SKM-1 (cell line): ENCODE data around the gene PYCARD.
"Not testable (repeated sequence)": the region's sequence is repeated elsewhere in the genome, so short reads cannot be mapped to it uniquely, and the experiment has no call there.

Experiments used
- DNase-seq: peaks from one replicate; lab custom pipeline; 2025; ENCODE audit not compliant: unreplicated experiment; lab: John Stamatoyannopoulos, UW

The PYCARD gene

GRCh38 chr16:31202414-31203375 lies at the start of gene PYCARD:
Gene PYCARD, minus strand, starts transcription at chr16:31202760. Its CDS starts 70 bp downstream, at chr16:31202690.
- peak; percentile 36 for DNase-seq

- no peak for DNase-seq
These were observed 48.9 kb upstream of the PYCARD start for GRCh38 chr16:31251435-31251834.

- DNase-seq = no peak
These were observed 48.3 kb upstream of the PYCARD start for GRCh38 chr16:31250782-31251384.

GRCh38 chr16:31248344-31248743 lies 45.8 kb upstream of the PYCARD start:
- no peak for DNase-seq

- DNase-seq = no peak
These were observed 43.7 kb upstream of the PYCARD start for GRCh38 chr16:31246296-31246695.

GRCh38 chr16:31245598-31245997 lies 43.0 kb upstream of the PYCARD start:
- not testable (repeated sequence) for DNase-seq

GRCh38 chr16:31243734-31244670 lies 41.4 kb upstream of the PYCARD start:
- DNase-seq = peak; percentile 90

- DNase-seq = no peak
These were observed 39.6 kb upstream of the PYCARD start for GRCh38 chr16:31242206-31242605.

- DNase-seq = no peak
These were observed 35.5 kb upstream of the PYCARD start for GRCh38 chr16:31238041-31238440.

GRCh38 chr16:31229501-31229900 lies 26.9 kb upstream of the PYCARD start:
- DNase-seq = no peak

- no peak for DNase-seq
These were observed 25.6 kb upstream of the PYCARD start for GRCh38 chr16:31228206-31228605.

GRCh38 chr16:31225193-31225592 lies 22.6 kb upstream of the PYCARD start:
- DNase-seq = no peak

GRCh38 chr16:31224092-31224955 lies 21.8 kb upstream of the PYCARD start:
- no peak for DNase-seq

- no peak for DNase-seq
These were observed 20.5 kb upstream of the PYCARD start for GRCh38 chr16:31223044-31223443.

- DNase-seq = no peak
These were observed 19.0 kb upstream of the PYCARD start for GRCh38 chr16:31221357-31222160.

- DNase-seq = no peak
These were observed 16.7 kb upstream of the PYCARD start for GRCh38 chr16:31219154-31219741.

GRCh38 chr16:31217136-31217530 lies 14.6 kb upstream of the PYCARD start:
- DNase-seq = no peak

GRCh38 chr16:31216422-31217135 lies 14.0 kb upstream of the PYCARD start, which contains the start of gene PYDC1:
Gene PYDC1, minus strand, starts transcription at chr16:31217135. Its CDS starts 107 bp downstream, at chr16:31217028.
- no peak for DNase-seq
